DOHH2 (cell line): ENCODE data around the gene CLPX.

Experiments used
- EZH2phosphoT487 ChIP-seq: fragments of 200-600 bp; sonication (generic); IDR thresholded peaks from 2 replicates; pipeline ENCODE4 v1.6.1; 2017; ENCODE audit warnings: borderline replicate concordance, mild to moderate bottlenecking, antibody characterized with exemption, low read length, moderate library complexity, mixed read lengths
- TF ChIP-seq, protein P1 (sequence below): fragments of 200-600 bp; sonication (generic); IDR thresholded peaks from one replicate; pipeline ENCODE4 v1.5.1; 2014; ENCODE audit warnings: antibody characterized with exemption, mild to moderate bottlenecking, low read depth, low read length; ENCODE audit not compliant: poor library complexity, severe bottlenecking

DNA sequence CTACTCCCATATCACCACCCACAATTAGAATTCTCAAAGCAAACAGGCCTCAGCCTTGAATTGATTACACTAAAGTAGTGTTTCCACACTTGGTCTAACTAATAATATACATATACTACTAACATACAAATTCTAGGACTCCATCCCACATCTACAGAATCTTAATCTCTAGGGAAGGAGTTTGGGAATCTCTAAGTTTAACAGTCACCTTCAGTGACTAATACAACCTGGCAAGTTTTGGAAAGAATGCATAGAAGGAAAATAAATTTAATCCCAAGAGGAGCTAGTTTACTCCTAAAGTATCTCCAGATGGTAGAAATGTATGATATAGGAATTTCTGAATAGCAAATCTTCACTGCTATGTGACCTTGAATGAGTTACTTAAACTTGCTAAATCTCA is 9.1 kb downstream of the CLPX start:
- TF ChIP-seq, protein P1, sequence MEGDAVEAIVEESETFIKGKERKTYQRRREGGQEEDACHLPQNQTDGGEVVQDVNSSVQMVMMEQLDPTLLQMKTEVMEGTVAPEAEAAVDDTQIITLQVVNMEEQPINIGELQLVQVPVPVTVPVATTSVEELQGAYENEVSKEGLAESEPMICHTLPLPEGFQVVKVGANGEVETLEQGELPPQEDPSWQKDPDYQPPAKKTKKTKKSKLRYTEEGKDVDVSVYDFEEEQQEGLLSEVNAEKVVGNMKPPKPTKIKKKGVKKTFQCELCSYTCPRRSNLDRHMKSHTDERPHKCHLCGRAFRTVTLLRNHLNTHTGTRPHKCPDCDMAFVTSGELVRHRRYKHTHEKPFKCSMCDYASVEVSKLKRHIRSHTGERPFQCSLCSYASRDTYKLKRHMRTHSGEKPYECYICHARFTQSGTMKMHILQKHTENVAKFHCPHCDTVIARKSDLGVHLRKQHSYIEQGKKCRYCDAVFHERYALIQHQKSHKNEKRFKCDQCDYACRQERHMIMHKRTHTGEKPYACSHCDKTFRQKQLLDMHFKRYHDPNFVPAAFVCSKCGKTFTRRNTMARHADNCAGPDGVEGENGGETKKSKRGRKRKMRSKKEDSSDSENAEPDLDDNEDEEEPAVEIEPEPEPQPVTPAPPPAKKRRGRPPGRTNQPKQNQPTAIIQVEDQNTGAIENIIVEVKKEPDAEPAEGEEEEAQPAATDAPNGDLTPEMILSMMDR = no peak
- TF ChIP-seq EZH2phosphoT487 = no peak
